ENCODE results near the gene WDFY3.

DNA sequence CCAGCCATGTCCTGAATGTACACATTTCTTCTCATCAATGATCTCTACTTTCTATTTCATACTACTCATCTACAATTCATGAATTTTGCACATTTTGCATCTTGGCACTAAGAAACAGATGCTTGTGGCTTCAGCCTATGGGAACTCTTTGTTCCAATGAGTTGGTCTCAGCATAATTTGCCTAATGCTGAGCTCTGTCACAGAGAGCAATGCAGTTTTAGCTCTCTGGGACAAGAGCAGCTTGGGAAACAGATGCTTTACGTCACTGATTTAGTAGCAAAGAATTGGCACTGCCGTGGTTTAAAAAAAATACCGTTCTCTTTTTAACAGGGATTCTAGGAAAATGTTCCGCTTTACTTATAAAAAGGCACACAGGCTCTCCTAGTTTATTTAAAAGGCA lies 162.4 kb downstream of the WDFY3 start:
- TF ChIP-seq, protein P1, sequence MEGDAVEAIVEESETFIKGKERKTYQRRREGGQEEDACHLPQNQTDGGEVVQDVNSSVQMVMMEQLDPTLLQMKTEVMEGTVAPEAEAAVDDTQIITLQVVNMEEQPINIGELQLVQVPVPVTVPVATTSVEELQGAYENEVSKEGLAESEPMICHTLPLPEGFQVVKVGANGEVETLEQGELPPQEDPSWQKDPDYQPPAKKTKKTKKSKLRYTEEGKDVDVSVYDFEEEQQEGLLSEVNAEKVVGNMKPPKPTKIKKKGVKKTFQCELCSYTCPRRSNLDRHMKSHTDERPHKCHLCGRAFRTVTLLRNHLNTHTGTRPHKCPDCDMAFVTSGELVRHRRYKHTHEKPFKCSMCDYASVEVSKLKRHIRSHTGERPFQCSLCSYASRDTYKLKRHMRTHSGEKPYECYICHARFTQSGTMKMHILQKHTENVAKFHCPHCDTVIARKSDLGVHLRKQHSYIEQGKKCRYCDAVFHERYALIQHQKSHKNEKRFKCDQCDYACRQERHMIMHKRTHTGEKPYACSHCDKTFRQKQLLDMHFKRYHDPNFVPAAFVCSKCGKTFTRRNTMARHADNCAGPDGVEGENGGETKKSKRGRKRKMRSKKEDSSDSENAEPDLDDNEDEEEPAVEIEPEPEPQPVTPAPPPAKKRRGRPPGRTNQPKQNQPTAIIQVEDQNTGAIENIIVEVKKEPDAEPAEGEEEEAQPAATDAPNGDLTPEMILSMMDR (IDR thresholded peaks at IDR 0.05; ENCODE audit: poor library complexity), result no peak
- TF ChIP-seq EZH2 (IDR thresholded peaks at IDR 0.05; ENCODE audit: borderline replicate concordance), result no peak

Measured in hepatocyte (in vitro differentiated cells).